Nucleus accumbens (tissue), 56 donors: ENCODE data around the gene KSR1.
A peak's percentile ranks its signal among the peaks of the same experiment; 100 is the strongest.

Source experiments
- DNase-seq, 56 donors: peaks; one replicate each; lab custom pipeline; 2025; lab: John Stamatoyannopoulos, UW

KSR1 gene

GRCh38 chr17:27530764-27531391 lies 74.6 kb downstream of the KSR1 start:
- DNase-seq, result no peak

DNA sequence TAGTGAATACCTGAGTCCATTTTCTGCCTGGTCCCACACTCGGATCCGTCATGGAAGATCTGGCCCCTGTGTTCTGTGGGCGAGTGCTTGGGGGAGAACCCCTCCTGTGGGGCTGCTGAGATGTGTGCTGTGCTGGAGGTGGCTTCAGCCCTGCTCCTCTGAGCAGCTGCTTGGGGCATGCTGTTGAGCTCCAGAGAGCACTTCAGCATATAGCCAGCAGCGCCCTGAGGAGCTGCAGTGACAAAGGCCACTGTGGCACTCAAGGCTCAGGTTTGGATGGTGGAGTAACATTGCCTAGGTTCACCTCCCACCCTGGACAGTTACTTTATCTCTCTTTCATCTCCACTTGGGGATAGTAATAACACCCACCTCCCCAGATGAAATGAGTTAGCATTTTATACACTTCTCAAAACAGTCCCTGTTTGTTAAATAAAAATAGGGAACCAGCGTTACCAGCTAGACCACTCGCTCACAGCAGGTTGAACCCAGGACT lies 75.3 kb downstream of the KSR1 start:
- no peak for DNase-seq

- peak in 19 of 56 donors; percentile 12 to 47 (median 32) for DNase-seq
Observed at GRCh38 chr17:27532269-27533263, 76.3 kb downstream of the KSR1 start.

GRCh38 chr17:27533874-27534815 lies 77.9 kb downstream of the KSR1 start:
- DNase-seq, result no peak

DNA sequence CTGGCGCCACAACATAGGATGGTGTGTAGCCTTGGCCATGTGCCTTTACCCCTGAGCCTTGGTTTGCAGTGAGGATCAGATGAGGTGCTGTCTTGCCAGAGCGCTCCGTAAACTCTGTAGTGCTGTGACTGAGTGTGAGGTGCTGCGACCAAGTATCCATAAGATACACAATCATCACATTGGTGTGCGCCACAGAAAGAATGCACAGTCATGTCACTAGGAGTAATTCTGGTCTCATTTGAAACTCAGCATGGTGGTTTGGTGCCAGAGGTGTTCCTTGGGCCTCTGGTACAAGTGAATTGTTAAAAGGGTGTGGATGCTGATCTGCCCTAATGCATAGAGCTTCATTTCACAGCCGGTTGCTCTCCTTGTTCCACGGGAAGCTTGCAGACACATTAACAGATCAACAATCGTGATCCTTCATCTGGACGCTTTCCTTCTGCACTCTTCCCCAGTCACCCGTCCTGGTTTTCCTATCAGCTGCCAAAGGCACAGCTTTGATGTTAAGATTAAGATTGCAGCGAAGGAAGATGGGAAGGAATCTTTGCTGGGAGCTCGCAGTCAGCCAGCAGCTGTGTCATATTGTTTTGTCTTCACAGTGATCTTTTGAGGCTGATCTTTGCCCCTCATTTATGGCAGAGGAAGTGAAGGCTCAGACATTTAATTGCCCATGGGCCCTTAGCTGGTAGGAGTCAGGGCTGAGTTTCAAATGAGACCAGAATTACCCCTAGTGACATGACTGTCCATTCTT lies 79.1 kb downstream of the KSR1 start:
- DNase-seq, result no peak

- DNase-seq, result peak in 5 of 56 donors; percentile 18 to 31 (median 20)
Observed at GRCh38 chr17:27535975-27536374, 79.7 kb downstream of the KSR1 start.

DNA sequence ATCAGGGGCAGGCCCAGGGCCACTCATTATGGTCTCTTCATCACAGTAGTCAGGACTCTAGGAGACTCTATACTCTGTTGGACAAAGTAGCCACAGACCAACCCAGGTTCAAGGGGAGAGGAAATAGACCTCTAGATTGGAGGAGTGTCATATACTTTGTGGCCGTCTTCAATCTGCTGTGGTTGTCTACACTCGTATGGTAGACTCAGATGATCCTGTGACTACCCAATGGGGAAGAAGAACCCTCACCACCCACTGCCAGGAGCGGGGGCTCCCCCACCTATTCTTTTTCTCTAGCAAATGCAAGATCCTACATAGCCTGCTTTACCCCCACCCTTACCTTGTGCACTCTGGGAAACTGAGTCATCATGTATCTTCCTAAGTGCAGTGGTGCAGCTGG lies 80.5 kb downstream of the KSR1 start:
- DNase-seq, result no peak

GRCh38 chr17:27538156-27538955 lies 82.1 kb downstream of the KSR1 start:
- peak in 40 of 56 donors; percentile 14 to 79 (median 46) for DNase-seq

- DNase-seq, result no peak
Observed at GRCh38 chr17:27539152-27539551, 82.9 kb downstream of the KSR1 start.

DNA sequence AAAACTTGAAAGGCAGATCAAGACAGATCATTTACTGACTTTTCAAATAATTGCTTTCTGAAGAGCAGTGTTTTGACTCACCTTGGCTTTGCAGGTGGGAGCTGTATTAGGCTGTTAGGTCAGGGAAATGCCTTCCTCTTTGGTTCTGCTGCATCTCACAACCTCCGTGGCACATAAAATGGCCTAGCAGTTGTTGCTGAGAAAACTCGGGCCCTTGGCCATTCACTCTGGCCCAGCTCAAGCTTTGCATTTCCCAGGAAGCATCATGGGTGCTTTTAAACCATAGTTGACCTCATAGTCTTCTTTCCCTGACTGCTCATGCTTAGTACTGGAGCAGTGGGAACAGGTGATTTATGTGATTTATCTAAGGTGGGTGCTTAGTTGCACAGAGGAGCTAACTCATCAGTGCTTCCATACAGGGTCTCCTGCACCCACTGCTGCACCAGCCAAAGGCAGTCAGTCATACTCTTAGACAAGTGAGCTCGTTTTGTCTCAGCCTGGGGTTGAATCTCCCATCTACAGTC lies 83.6 kb downstream of the KSR1 start:
- no peak for DNase-seq

DNA sequence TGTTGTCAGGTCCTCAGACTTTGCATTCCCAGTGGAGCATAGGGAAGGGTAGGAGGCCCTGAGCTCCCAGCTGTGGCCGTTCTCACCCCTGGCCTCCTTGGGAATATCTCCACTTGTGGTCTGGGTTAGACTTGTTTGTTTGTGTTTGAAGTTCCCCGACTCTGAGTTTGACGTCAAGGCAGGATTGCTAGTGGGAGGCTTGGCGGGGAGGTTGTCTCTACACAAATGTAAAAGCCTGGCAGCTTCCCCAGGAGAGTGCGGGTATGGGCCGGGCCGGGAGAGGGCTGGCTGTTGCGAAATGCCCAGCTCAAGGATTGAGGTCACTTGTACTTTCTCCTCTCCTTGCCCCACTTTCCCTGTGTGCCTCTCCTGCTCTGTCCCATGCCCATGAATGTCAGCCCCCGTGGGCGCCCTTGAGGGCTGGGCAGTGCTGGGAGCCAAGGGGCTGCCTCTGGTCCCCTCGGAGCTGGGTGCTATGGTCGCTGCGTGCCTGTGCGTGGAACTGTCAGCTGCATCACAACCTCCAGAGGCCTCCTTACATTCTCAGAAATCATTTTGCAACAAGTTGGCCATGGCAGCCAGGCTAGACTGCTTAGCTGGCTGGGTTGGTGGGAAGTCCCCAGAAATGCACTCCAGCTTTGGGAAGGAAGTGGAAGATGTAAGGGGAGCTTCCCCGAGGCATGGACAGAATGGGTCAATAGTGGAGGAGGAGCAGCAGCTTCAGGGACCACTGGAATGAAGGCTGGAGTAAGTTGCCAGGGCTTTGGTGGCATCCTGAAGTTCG lies 84.3 kb downstream of the KSR1 start:
- DNase-seq, result peak in 50 of 56 donors; percentile 24 to 86 (median 56)

GRCh38 chr17:27541301-27542023 lies 85.2 kb downstream of the KSR1 start:
- no peak for DNase-seq

GRCh38 chr17:27542841-27543463 lies 86.7 kb downstream of the KSR1 start:
- peak in 1 of 56 donors; percentile 33 for DNase-seq

- no peak for DNase-seq
Observed at GRCh38 chr17:27543464-27543856, 87.2 kb downstream of the KSR1 start.

DNA sequence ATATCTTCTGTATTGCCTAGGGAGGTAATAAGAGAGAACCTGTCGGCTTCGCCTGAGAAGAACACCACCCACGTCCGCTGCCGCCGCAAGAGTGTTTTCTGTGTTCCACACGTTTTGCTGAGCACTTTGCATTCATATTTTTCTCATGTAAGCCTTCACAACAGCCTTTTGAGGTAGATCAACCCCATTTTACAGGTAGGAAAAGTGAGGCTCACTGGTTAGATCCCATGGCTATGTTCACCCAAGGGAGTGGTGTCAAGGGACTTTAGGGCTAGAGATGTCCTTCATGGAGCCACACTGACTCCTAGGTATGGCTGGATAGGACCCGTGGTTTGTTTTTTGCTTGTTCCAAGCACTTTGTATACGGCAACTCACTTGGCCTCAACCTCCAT lies 87.7 kb downstream of the KSR1 start:
- DNase-seq, result no peak

GRCh38 chr17:27544350-27545131 lies 88.3 kb downstream of the KSR1 start:
- no peak for DNase-seq
